AML-193 (cell line): ENCODE measurements around the gene CATSPER2.
"Not testable (repeated sequence)": the region's sequence is repeated elsewhere in the genome, so short reads cannot be mapped to it uniquely, and the experiment has no call there.

Experiments used
- DNase-seq, 2 experiments: peaks; one replicate each; lab custom pipeline; 2025; lab: John Stamatoyannopoulos, UW

Gene CATSPER2

DNA sequence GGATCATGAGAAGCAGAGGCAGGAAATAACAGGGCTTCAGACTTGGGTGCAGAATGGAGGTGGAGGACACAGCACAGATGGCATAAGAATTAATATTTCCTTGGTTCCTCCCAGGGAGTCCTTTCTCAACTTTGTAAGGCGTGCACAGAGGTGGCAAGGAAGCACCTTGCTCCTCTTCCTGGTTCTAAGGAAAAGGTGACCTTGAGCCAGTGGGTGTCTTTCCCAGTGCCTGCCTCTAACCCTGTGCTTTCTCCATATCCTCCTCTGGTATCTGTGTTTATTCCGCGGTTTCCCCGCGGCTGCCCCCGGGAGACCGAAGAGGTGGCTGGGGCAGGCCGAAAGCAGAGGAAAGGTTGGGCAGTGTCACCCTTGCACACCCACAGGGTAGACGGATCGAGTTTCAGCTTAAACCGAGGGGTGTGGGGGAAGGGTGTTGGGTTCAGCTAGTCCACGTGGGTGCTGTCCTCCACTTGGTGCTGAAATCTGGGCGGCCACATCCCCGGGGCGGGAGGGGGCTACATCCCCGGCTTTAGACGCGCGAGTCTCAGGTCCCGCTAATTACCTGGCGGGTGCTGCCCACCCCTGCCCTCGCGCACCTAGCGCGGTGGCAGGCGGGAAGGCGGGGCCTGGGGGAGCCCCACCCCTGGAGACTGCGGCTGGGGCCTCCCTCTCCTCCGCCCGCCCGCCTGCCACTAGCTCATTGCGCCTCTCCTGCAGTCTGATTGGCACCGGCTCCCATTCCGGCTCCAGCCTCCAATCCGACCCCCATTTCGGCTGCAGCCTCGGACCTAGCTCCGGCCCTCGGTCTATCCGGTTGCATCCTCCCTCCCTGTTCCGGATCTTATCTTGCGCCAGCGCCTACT lies 55.1 kb downstream of the CATSPER2 start, which contains the start of gene CKMT1B:
TSS of gene CKMT1B (plus strand) at position 700 of the 863 bp plus-strand sequence. CDS start 192 bp downstream, outside the sequence.
- DNase-seq, result not testable (repeated sequence)

DNA sequence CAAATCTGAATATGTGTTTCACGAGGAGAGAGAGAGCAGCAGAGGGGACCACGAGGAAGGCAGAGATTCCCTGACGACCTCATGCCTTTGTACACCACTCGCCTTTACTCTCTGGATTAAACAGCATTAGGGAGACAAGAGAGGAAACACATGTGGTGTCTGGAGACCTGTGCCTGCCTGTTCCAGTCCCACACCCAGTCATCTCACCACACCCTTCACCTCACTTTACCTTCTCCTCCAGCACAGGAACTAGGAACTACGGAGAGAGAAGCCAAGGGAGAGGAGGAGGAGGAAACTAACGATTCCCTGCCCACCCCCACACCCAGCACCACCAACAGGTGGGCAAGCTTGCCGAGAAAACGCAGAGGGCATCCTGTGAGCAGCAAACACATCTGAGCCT lies 55.8 kb downstream of the CATSPER2 start:
- DNase-seq, result not testable (repeated sequence)

DNA sequence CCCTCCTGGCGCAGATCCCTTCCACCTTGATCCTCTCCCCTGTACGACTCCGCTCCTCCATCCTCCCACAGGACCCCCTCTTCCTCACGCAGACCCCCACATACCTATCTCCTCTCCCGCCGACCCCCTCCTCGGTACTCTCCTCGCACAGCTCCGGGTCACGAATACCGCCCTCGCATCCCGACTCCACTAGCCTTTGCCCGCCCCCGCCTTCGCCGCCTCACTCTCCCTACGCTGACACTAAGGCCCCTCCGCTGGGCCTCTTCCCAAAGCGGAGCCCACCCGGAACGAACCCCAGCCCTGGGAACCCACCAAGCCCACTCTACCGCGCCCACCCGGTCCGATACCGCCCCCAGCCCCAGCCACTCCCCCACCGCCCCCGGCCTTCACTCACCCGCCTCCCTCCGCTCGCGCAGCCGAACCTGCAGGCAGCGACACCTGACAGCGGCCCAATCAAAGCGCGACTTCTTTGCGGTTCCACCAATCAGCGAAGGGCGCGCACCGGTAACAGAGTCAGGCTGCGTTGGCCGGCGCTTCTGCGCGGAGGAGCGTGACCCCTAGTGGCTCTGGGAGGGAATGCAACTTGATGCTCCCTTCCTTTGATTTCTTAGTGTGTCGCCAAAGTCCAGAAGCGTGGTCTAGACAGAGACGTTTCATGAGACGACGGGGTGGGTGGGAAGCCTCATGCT lies 58.7 kb downstream of the CATSPER2 start, which contains the start of gene PPIP5K1:
TSS of gene PPIP5K1 (minus strand) at position 431 of the 689 bp plus-strand sequence. CDS start 5,704 bp downstream, outside the sequence.
- not testable (repeated sequence) for DNase-seq
